Loucy (cell line): Measurements from ENCODE around the gene FRMD8.

ENCODE experiments used
- H2AFZ ChIP-seq: fragments of 200-600 bp; sonication (generic); 2 replicates; pipeline ENCODE4 v1.6.0; 2016; ENCODE audit warnings: antibody characterized with exemption, mild to moderate bottlenecking, low read length, moderate library complexity
- H3F3A ChIP-seq: fragments of 200-600 bp; 2 replicates; pipeline ENCODE4 v1.6.0; 2016; ENCODE audit warnings: antibody characterized with exemption, low read depth, mild to moderate bottlenecking
- H3K27me3 ChIP-seq: fragments of 200-600 bp; sonication (generic); 2 replicates; pipeline ENCODE4 v1.6.1; 2014; ENCODE audit warnings: low read length, mild to moderate bottlenecking; ENCODE audit not compliant: insufficient read depth, poor library complexity, severe bottlenecking
- H3K36me3 ChIP-seq: fragments of 200-600 bp; sonication (generic); 2 replicates; pipeline ENCODE4 v1.6.1; 2016; ENCODE audit warnings: low read length; ENCODE audit not compliant: insufficient read depth
- H3K4me1 ChIP-seq: fragments of 200-600 bp; sonication (generic); 2 replicates; pipeline ENCODE4 v1.5.1; 2014; ENCODE audit warnings: low read length, mild to moderate bottlenecking; ENCODE audit not compliant: insufficient read depth, poor library complexity, severe bottlenecking
- H3K4me2 ChIP-seq: fragments of 200-600 bp; sonication (generic); 2 replicates; pipeline ENCODE4 v1.6.0; 2014; ENCODE audit warnings: antibody characterized with exemption, low read length, low read depth, mild to moderate bottlenecking; ENCODE audit not compliant: poor library complexity, severe bottlenecking
- H3K4me3 ChIP-seq: fragments of 200-600 bp; sonication (generic); 2 replicates; pipeline ENCODE4 v1.5.1; 2014; ENCODE audit warnings: low read length, mild to moderate bottlenecking, mixed read lengths; ENCODE audit not compliant: poor library complexity, severe bottlenecking
- H3K79me2 ChIP-seq: fragments of 200-600 bp; sonication (generic); 2 replicates; pipeline ENCODE4 v1.6.1; 2014; ENCODE audit warnings: low read length; ENCODE audit not compliant: insufficient read depth
- H3K9ac ChIP-seq: fragments of 200-600 bp; sonication (generic); 2 replicates; pipeline ENCODE4 v1.6.0; 2014; ENCODE audit warnings: mild to moderate bottlenecking, low read depth, low read length, moderate library complexity; ENCODE audit not compliant: poor library complexity, severe bottlenecking
- H3K9me2 ChIP-seq: fragments of 200-600 bp; sonication (generic); replicated peaks from 2 replicates; pipeline ENCODE4 v1.6.1; 2016; ENCODE audit warnings: low read depth, low read length, mixed read lengths
- H3K9me3 ChIP-seq: fragments of 200-600 bp; sonication (generic); 2 replicates; pipeline ENCODE4 v1.6.1; 2014; ENCODE audit warnings: mild to moderate bottlenecking, antibody characterized with exemption, low read length, low read depth; ENCODE audit not compliant: insufficient read depth
- H4K20me1 ChIP-seq: fragments of 200-600 bp; sonication (generic); 2 replicates; pipeline ENCODE4 v1.6.0; 2014; ENCODE audit warnings: antibody characterized with exemption, low read length, mild to moderate bottlenecking; ENCODE audit not compliant: insufficient read depth, poor library complexity, severe bottlenecking
- EZH2phosphoT487 ChIP-seq: fragments of 200-600 bp; IDR thresholded peaks from 2 replicates; pipeline ENCODE4 v1.6.1; 2018; ENCODE audit warnings: antibody characterized with exemption, mild to moderate bottlenecking, moderate library complexity, borderline replicate concordance
- TF ChIP-seq, protein P1 (sequence below): fragments of 200-600 bp; sonication (generic); conservative IDR thresholded peaks from 2 replicates; pipeline ENCODE4 v1.5.1; 2014; ENCODE audit warnings: mild to moderate bottlenecking, antibody characterized with exemption, low read length

Gene FRMD8

DNA sequence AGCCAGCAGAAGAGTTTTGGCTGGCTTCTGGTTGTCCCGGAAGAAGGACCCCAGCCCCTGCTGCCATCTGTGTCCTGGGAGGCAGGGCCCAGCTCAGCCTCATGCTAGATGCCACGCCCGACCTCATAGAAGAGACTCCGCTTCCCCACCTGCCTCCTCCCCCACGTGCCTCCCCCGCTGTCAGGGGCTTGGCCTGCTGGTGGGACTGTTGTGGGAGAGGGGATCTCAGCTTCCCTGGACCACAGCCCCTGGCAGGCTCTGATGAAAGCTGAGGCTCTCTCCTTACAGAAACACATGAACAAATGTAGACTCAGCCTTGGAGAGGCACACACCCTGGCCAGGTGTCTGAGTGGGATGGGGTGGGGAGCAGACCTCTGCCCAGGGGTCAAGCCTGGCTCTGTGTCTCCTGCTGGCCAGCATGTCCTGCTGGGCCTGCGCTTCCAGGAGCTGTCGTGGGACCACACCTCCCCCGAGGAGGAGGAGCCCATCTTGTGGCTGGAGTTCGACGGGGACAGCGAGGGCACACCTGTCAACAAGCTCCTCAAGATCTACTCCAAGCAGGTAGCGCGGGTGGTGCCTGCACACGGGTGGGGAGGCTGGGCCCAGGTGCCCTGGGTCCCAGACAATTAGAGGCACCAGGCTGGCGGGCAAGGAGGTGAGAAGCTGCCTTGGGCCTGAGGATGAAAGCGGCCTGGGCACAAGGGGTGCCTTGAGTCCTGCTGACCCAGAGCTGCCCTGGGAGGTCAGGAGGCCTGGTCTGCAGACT lies 14.1 kb downstream of the FRMD8 start:
- H3K4me3 ChIP-seq: no peak overlapping the region
- TF ChIP-seq, protein P1, sequence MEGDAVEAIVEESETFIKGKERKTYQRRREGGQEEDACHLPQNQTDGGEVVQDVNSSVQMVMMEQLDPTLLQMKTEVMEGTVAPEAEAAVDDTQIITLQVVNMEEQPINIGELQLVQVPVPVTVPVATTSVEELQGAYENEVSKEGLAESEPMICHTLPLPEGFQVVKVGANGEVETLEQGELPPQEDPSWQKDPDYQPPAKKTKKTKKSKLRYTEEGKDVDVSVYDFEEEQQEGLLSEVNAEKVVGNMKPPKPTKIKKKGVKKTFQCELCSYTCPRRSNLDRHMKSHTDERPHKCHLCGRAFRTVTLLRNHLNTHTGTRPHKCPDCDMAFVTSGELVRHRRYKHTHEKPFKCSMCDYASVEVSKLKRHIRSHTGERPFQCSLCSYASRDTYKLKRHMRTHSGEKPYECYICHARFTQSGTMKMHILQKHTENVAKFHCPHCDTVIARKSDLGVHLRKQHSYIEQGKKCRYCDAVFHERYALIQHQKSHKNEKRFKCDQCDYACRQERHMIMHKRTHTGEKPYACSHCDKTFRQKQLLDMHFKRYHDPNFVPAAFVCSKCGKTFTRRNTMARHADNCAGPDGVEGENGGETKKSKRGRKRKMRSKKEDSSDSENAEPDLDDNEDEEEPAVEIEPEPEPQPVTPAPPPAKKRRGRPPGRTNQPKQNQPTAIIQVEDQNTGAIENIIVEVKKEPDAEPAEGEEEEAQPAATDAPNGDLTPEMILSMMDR: no peak
- no peak for TF ChIP-seq EZH2phosphoT487
- H2AFZ ChIP-seq: no peak overlapping the region
- peaks cover 47% of the 10 kb centered on the region; the same call in 1 of the 2 replicates for H3K36me3 ChIP-seq
- no peaks in the 10 kb centered on the region for H3K4me1 ChIP-seq
- H3F3A ChIP-seq: no peaks in the 10 kb centered on the region
- no peaks in the 10 kb centered on the region for H3K79me2 ChIP-seq
- no peaks in the 10 kb centered on the region for H3K9me2 ChIP-seq
- no peaks in the 10 kb centered on the region for H3K9me3 ChIP-seq
- peaks cover 2% of the 10 kb centered on the region for H4K20me1 ChIP-seq
- no peak overlapping the region for H3K4me2 ChIP-seq
- no peaks in the 10 kb centered on the region for H3K27me3 ChIP-seq
- no peak overlapping the region for H3K9ac ChIP-seq

DNA sequence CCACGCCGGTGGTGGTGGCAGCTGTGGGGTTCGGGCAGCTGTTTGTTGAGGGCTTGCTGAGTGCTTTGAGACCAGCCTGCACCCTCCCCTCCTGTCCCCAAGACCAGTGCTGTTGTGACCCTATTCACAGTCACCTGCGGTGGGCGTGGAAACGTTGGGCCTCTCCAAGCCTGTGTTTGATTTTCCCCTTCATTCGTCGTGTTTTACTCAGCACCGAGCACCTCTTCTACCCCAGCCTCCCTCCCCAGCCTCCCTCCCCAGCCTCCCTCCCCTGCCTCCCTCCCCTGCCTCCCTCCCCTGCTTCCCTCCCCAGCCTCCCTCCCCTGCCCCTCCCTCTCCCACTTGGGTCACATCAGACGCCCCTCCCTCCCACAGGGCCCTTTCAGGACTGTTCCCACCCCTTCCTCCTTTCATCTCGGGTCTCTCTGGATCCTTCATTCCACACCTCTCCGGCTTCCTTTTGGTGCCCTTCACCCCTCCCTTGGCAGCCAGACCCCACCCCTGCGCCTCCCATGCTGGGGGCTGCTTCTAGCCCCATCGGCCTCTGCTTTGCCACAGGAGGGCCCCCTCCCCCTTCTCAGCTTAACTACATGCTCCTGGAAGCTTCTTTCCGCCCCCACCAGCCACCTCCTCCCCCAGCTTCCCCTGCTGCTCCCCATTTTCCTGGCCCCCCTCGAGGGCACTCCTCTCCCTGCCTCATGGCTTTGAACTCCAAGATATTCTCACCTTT lies 14.8 kb downstream of the FRMD8 start:
- Histone ChIP-seq H3K79me2 (no peaks in the 10 kb centered on the region), H3K9me3 (no peaks in the 10 kb centered on the region), H2AFZ (no peak overlapping the region), H3K36me3 (peaks cover 45% of the 10 kb centered on the region; the same call in 1 of the 2 replicates), H3K4me1 (no peaks in the 10 kb centered on the region), H3K4me3 (no peak overlapping the region), H3K4me2 (no peak overlapping the region), H4K20me1 (peaks cover 2% of the 10 kb centered on the region), H3K9me2 (no peaks in the 10 kb centered on the region), H3F3A (no peaks in the 10 kb centered on the region), H3K27me3 (no peaks in the 10 kb centered on the region), H3K9ac (no peak overlapping the region)
- TF ChIP-seq EZH2phosphoT487: no peak
- TF ChIP-seq, protein P1: no peak

DNA sequence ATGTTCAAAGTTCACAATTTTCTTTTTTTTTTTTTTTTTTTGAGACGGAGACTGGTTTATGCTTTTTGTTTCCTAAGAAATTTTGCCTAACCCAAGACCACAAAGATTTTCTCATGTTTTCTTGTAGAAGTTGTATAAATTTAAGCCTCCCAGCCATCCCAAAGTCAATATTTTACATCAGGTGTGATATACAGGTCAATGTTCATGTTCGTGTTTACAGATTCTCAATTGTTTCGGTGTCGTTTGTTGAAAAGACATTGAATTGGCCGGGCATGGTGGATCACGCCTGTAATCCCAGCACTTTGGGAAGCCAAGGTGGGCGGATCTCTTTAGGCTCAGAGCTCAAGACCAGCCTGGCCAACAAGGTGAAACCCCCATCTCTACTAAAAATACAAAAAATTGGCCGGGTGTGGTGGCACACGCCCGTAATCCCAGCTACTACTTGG lies 15.4 kb downstream of the FRMD8 start:
- Histone ChIP-seq H3K36me3 (peaks cover 45% of the 10 kb centered on the region; the same call in 1 of the 2 replicates), H3K9ac (no peak overlapping the region)
- no peak for TF ChIP-seq EZH2phosphoT487
- TF ChIP-seq, protein P1: no peak

More for the DNA sequence above, 15.4 kb downstream of the FRMD8 start:
- no peaks in the 10 kb centered on the region for H3F3A ChIP-seq
- H3K9me3 ChIP-seq: no peaks in the 10 kb centered on the region
- no peak overlapping the region for H3K4me3 ChIP-seq
- no peak overlapping the region for H2AFZ ChIP-seq
- H3K4me1 ChIP-seq: no peaks in the 10 kb centered on the region
- H4K20me1 ChIP-seq: peaks cover 2% of the 10 kb centered on the region
- no peaks in the 10 kb centered on the region for H3K79me2 ChIP-seq
- no peaks in the 10 kb centered on the region for H3K9me2 ChIP-seq
- H3K27me3 ChIP-seq: no peaks in the 10 kb centered on the region
- H3K4me2 ChIP-seq: no peak overlapping the region
